OCI-LY3 (cell line): ENCODE measurements around the gene PDE10A.

Source experiments
- H2AFZ ChIP-seq: fragments of 200-600, 300-600 bp; shearing (Covaris generic); 2 replicates; pipeline ENCODE4 v1.6.0; 2014; ENCODE audit warnings: antibody characterized with exemption, low read depth, low read length
- H3K27ac ChIP-seq: fragments of 200-600, 300-600 bp; sonication (generic); 2 replicates; pipeline ENCODE4 v1.5.1; 2014; ENCODE audit warnings: mild to moderate bottlenecking, low read length, moderate library complexity, mixed read lengths
- H3K27me3 ChIP-seq: fragments of 200-600, 300-600 bp; sonication (generic); 2 replicates; pipeline ENCODE4 v1.6.1; 2014; ENCODE audit warnings: low read depth, low read length, mixed read lengths
- H3K36me3 ChIP-seq: fragments of 200-600, 300-600 bp; sonication (generic); replicated peaks from 2 replicates; pipeline ENCODE3; 2014; ENCODE audit warnings: low read depth, low read length, mixed read lengths
- H3K4me1 ChIP-seq: fragments of 300-600, 200-600 bp; sonication (generic); 2 replicates; pipeline ENCODE4 v1.6.1; 2014; ENCODE audit warnings: low read length, mixed read lengths
- H3K4me2 ChIP-seq: fragments of 200-600, 300-600 bp; sonication (generic); 2 replicates; pipeline ENCODE4 v1.6.1; 2014; ENCODE audit warnings: low read length, mixed read lengths
- H3K4me3 ChIP-seq: fragments of 300-600, 200-600 bp; sonication (generic); 2 replicates; pipeline ENCODE4 v1.5.1; 2014; ENCODE audit warnings: antibody characterized with exemption, mild to moderate bottlenecking, low read length, moderate library complexity
- H3K79me2 ChIP-seq: fragments of 300-600, 200-600 bp; shearing (Covaris generic); 2 replicates; pipeline ENCODE4 v1.6.1; 2014; ENCODE audit warnings: mild to moderate bottlenecking, low read length, mixed read lengths
- H3K9ac ChIP-seq: fragments of 300-600, 200-600 bp; shearing (Covaris generic); 2 replicates; pipeline ENCODE4 v1.6.0; 2014; ENCODE audit warnings: mild to moderate bottlenecking, low read length, moderate library complexity
- H3K9me3 ChIP-seq: fragments of 200-600, 300-600 bp; shearing (Covaris generic); 2 replicates; pipeline ENCODE4 v1.6.1; 2014; ENCODE audit warnings: low read length, mixed read lengths; ENCODE audit not compliant: insufficient read depth
- H4K20me1 ChIP-seq: fragments of 200-600, 300-600 bp; sonication (generic); 2 replicates; pipeline ENCODE4 v1.6.1; 2016; ENCODE audit warnings: low read length, mixed read lengths; ENCODE audit not compliant: insufficient read depth
- CTCF ChIP-seq: fragments of 200-600, 300-600 bp; sonication (generic); IDR thresholded peaks from 2 replicates; pipeline ENCODE4 v1.5.1; 2014; ENCODE audit warnings: antibody characterized with exemption, low read length, low read depth
- EZH2phosphoT487 ChIP-seq: fragments of 200-600 bp; shearing (Covaris generic); IDR thresholded peaks from 2 replicates; pipeline ENCODE4 v1.6.1; 2018; ENCODE audit warnings: antibody characterized with exemption, mixed run types, low read depth

PDE10A gene

GRCh38 chr6:165657325-165657680 is 5.7 kb downstream of the PDE10A start:
- H3K79me2 ChIP-seq, result no peaks in the 10 kb centered on the region
- no peak overlapping the region for H3K4me3 ChIP-seq
- no peaks in the 10 kb centered on the region for H3K9me3 ChIP-seq
- no peaks in the 10 kb centered on the region for H4K20me1 ChIP-seq
- H3K36me3 ChIP-seq, result no peaks in the 10 kb centered on the region
- no peaks in the 10 kb centered on the region for H3K4me1 ChIP-seq
- H3K9ac ChIP-seq, result no peak overlapping the region
- no peak overlapping the region for H3K4me2 ChIP-seq
- H3K27ac ChIP-seq, result no peak overlapping the region
- no peaks in the 10 kb centered on the region for H3K27me3 ChIP-seq
- no peak for TF ChIP-seq EZH2phosphoT487
- no peak for TF ChIP-seq CTCF
- no peak overlapping the region for H2AFZ ChIP-seq

GRCh38 chr6:165656581-165657324 is 6.3 kb downstream of the PDE10A start:
- Histone ChIP-seq H3K27ac (no peak overlapping the region), H3K9ac (no peak overlapping the region), H3K9me3 (no peaks in the 10 kb centered on the region), H3K36me3 (no peaks in the 10 kb centered on the region), H3K4me3 (no peak overlapping the region), H3K4me1 (no peaks in the 10 kb centered on the region), H2AFZ (no peak overlapping the region), H3K4me2 (no peak overlapping the region), H3K79me2 (no peaks in the 10 kb centered on the region), H4K20me1 (no peaks in the 10 kb centered on the region), H3K27me3 (no peaks in the 10 kb centered on the region)
- no peak for TF ChIP-seq EZH2phosphoT487
- no peak for TF ChIP-seq CTCF

GRCh38 chr6:165655191-165655590 is 7.8 kb downstream of the PDE10A start:
- H3K27me3 ChIP-seq, result no peaks in the 10 kb centered on the region
- no peaks in the 10 kb centered on the region for H3K4me1 ChIP-seq
- no peak overlapping the region for H3K4me2 ChIP-seq
- H3K36me3 ChIP-seq, result no peaks in the 10 kb centered on the region
- no peaks in the 10 kb centered on the region for H3K79me2 ChIP-seq
- no peak overlapping the region for H2AFZ ChIP-seq
- TF ChIP-seq CTCF (no peak), EZH2phosphoT487 (no peak)
- H3K9ac ChIP-seq, result no peak overlapping the region
- no peak overlapping the region for H3K27ac ChIP-seq
- H4K20me1 ChIP-seq, result no peaks in the 10 kb centered on the region
- H3K4me3 ChIP-seq, result no peak overlapping the region
- H3K9me3 ChIP-seq, result no peaks in the 10 kb centered on the region

- no peak overlapping the region for H3K4me2 ChIP-seq
- no peaks in the 10 kb centered on the region for H3K9me3 ChIP-seq
- H3K4me3 ChIP-seq, result no peak overlapping the region
- H4K20me1 ChIP-seq, result no peaks in the 10 kb centered on the region
- no peaks in the 10 kb centered on the region for H3K4me1 ChIP-seq
- H3K79me2 ChIP-seq, result no peaks in the 10 kb centered on the region
- H3K27ac ChIP-seq, result no peak overlapping the region
- H3K27me3 ChIP-seq, result no peaks in the 10 kb centered on the region
- H3K36me3 ChIP-seq, result no peaks in the 10 kb centered on the region
- H2AFZ ChIP-seq, result no peak overlapping the region
- H3K9ac ChIP-seq, result no peak overlapping the region
- no peak for TF ChIP-seq CTCF
- no peak for TF ChIP-seq EZH2phosphoT487
These were observed 8.9 kb downstream of the PDE10A start for GRCh38 chr6:165654144-165654543.
